KMS-11 (cell line): ENCODE results near the gene E2F4.
A peak's percentile ranks its signal among the peaks of the same experiment; 100 is the strongest.

Source experiments
- H2AFZ ChIP-seq: fragments of 200-600 bp; sonication (generic); 2 replicates; pipeline ENCODE4 v1.6.1; 2016; ENCODE audit warnings: antibody characterized with exemption, mixed run types, low read depth
- H3K27ac ChIP-seq: fragments of 200-600 bp; sonication (generic); 2 replicates; pipeline ENCODE4 v1.6.1; 2016; ENCODE audit warnings: mild to moderate bottlenecking, mixed run types
- H3K27me3 ChIP-seq: fragments of 200-600 bp; sonication (generic); 2 replicates; pipeline ENCODE4 v1.6.1; 2017; ENCODE audit warnings: mild to moderate bottlenecking, low read depth, mixed run types, moderate library complexity; ENCODE audit not compliant: insufficient read depth
- H3K36me3 ChIP-seq: fragments of 200-600 bp; sonication (generic); 2 replicates; pipeline ENCODE4 v1.6.1; 2017; ENCODE audit warnings: mild to moderate bottlenecking, mixed run types; ENCODE audit not compliant: insufficient read depth
- H3K4me1 ChIP-seq: fragments of 200-600 bp; sonication (generic); 2 replicates; pipeline ENCODE4 v1.6.1; 2016; ENCODE audit warnings: mild to moderate bottlenecking, low read depth, mixed run types; ENCODE audit not compliant: poor library complexity, severe bottlenecking
- H3K4me2 ChIP-seq: fragments of 200-600 bp; sonication (generic); 2 replicates; pipeline ENCODE4 v1.7.0; 2016; ENCODE audit warnings: mild to moderate bottlenecking, mixed run types
- H3K4me3 ChIP-seq: fragments of 200-600 bp; sonication (generic); IDR thresholded peaks from 2 replicates; pipeline ENCODE4 v1.6.1; 2017; ENCODE audit warnings: low read depth, low read length, mixed read lengths; ENCODE audit not compliant: insufficient read depth
- H3K79me2 ChIP-seq: fragments of 200-600 bp; sonication (generic); 2 replicates; pipeline ENCODE4 v1.6.1; 2016; ENCODE audit warnings: low read depth, mixed run types; ENCODE audit not compliant: insufficient read depth
- H3K9ac ChIP-seq: fragments of 200-600 bp; sonication (generic); 2 replicates; pipeline ENCODE4 v1.6.1; 2016; ENCODE audit warnings: mild to moderate bottlenecking, mixed run types
- H4K20me1 ChIP-seq: fragments of 200-600 bp; sonication (generic); 2 replicates; pipeline ENCODE4 v1.6.1; 2016; ENCODE audit warnings: mild to moderate bottlenecking, mixed run types; ENCODE audit not compliant: insufficient read depth
- CTCF ChIP-seq: fragments of 200-600 bp; sonication (generic); conservative IDR thresholded peaks from 2 replicates; pipeline ENCODE4 v1.6.1; 2017; ENCODE audit warnings: low read depth, mild to moderate bottlenecking, antibody characterized with exemption, low read length, moderate library complexity, mixed read lengths

E2F4 gene

GRCh38 chr16:67191411-67191994 lies 452 bp upstream of the E2F4 start:
- H3K36me3 ChIP-seq, result no peaks in the 10 kb centered on the region; the same call in 1 of the 2 replicates
- peaks cover 19% of the 10 kb centered on the region for H3K4me1 ChIP-seq
- peak overlapping the region; percentile 28; the same call in 1 of the 2 replicates for H2AFZ ChIP-seq
- H3K4me3 ChIP-seq, result no peak overlapping the region
- no peak overlapping the region for H3K27ac ChIP-seq
- no peak for TF ChIP-seq CTCF
- H3K27me3 ChIP-seq, result peaks cover 6% of the 10 kb centered on the region; the same call in 1 of the 2 replicates
- H3K9ac ChIP-seq, result no peak overlapping the region
- peaks cover 24% of the 10 kb centered on the region for H3K79me2 ChIP-seq
- no peaks in the 10 kb centered on the region for H4K20me1 ChIP-seq
- H3K4me2 ChIP-seq, result peak overlapping the region; percentile 95; the same call in 1 of the 2 replicates

GRCh38 chr16:67192781-67193361 lies 916 bp downstream of the E2F4 start:
- Histone ChIP-seq H3K9ac (peak overlapping the region; percentile 83), H3K36me3 (no peaks in the 10 kb centered on the region; the same call in 1 of the 2 replicates), H3K79me2 (peaks cover 24% of the 10 kb centered on the region), H3K4me3 (no peak overlapping the region), H2AFZ (no peak overlapping the region), H3K4me1 (peaks cover 19% of the 10 kb centered on the region), H3K27ac (no peak overlapping the region), H3K4me2 (peak overlapping the region; percentile 95), H3K27me3 (no peaks in the 10 kb centered on the region), H4K20me1 (no peaks in the 10 kb centered on the region)
- TF ChIP-seq CTCF, result no peak

GRCh38 chr16:67193536-67193935 lies 1.6 kb downstream of the E2F4 start:
- peak overlapping the region; percentile 95 for H3K4me2 ChIP-seq
- no peaks in the 10 kb centered on the region for H4K20me1 ChIP-seq
- peaks cover 19% of the 10 kb centered on the region for H3K4me1 ChIP-seq
- H3K79me2 ChIP-seq, result peaks cover 24% of the 10 kb centered on the region
- H3K27me3 ChIP-seq, result no peaks in the 10 kb centered on the region
- H3K9ac ChIP-seq, result no peak overlapping the region; the same call in 1 of the 2 replicates
- H3K36me3 ChIP-seq, result no peaks in the 10 kb centered on the region; the same call in 1 of the 2 replicates
- TF ChIP-seq CTCF, result no peak
- H2AFZ ChIP-seq, result no peak overlapping the region
- no peak overlapping the region for H3K27ac ChIP-seq
- H3K4me3 ChIP-seq, result no peak overlapping the region

GRCh38 chr16:67194260-67194659 lies 2.3 kb downstream of the E2F4 start:
- H3K4me2 ChIP-seq, result no peak overlapping the region; the same call in 1 of the 2 replicates
- no peak overlapping the region for H3K9ac ChIP-seq
- peaks cover 24% of the 10 kb centered on the region for H3K79me2 ChIP-seq
- H3K36me3 ChIP-seq, result no peaks in the 10 kb centered on the region; the same call in 1 of the 2 replicates
- H2AFZ ChIP-seq, result no peak overlapping the region
- no peak overlapping the region for H3K4me3 ChIP-seq
- no peak overlapping the region for H3K27ac ChIP-seq
- peaks cover 19% of the 10 kb centered on the region for H3K4me1 ChIP-seq
- H3K27me3 ChIP-seq, result no peaks in the 10 kb centered on the region
- no peaks in the 10 kb centered on the region for H4K20me1 ChIP-seq
- TF ChIP-seq CTCF, result no peak
